ENCODE results near the gene PAK6. TPM values are rescaled to one million over a fixed set of nuclear protein-coding genes. Genes with fewer than 3 reads are reported as not detected.

The PAK6 gene
- total and polyA plus RNA-seq, 9 of the 15 experiments (the other 6 are each of a cell fraction or from before 2014, with no cell fraction given): 0.03 to 0.74 (median 0.16) TPM; not detected in 2

DNA sequence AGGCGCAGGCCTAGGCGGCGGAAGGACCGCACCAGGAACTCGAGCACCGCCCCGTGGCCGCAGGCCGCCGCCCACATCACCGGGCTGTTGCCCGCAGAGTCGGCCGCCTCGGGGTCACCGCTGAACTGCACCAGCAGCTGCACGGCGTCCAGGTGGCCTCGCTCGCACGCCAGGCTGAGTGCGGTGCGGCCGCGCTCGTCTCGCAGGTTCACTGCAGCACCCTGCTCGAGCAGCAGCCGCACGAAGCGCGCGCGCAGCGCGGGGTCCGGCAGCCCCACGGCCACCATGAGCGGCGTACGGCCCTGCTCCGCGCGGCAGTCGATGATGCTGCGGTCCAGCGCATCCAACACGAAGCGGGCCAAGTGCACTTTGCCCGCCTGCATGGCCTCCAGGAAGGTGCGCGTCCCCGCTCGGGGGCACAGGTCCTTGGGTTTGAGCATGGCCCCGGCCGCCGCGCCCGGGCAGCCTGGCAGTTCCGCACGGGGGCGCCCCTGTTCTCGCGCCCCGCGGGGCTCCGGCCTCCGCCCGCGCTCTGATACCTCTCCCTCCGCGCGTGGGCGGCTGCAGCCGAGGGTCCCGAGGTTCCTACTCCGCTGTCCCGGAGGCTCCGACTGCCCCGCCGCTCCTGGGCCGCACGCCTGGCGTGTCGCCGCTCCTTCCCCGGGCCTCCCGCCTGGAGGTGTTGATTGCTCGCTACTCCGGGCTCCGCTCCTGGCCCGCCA, 43.4 kb downstream of the PAK6 start (continued):
- TF ChIP-seq NFE2L1 (tag; IDR thresholded peaks at IDR 0.05; ENCODE audit: borderline replicate concordance, low read depth) (no peak), ZNF589 (CRISPR knock-in tag; IDR thresholded peaks at IDR 0.05; ENCODE audit: low read depth) (no peak), ZNF12 (CRISPR knock-in tag; IDR thresholded peaks at IDR 0.05) (no peak), NCOA1 (IDR thresholded peaks at IDR 0.05; ENCODE audit: low read depth) (no peak), HMGN3 (IDR thresholded peaks at IDR 0.05; ENCODE audit: borderline replicate concordance, extremely low read depth, insufficient read length, low read depth, low read length) (no peak), TEAD4 (IDR thresholded peaks at IDR 0.05; ENCODE audit: low read length) (no peak), TEAD4 (CRISPR knock-in tag; IDR thresholded peaks at IDR 0.05; ENCODE audit: borderline replicate concordance) (0 out of 2 replicates have a peak, but pooled peaks have one; percentile 65), POU5F1 (IDR thresholded peaks at IDR 0.05; ENCODE audit: borderline replicate concordance, low read depth, low read length, partially characterized antibody) (no peak), EGR1 (conservative IDR thresholded peaks at IDR 0.05) (peak; percentile 86), ZNF384 (IDR thresholded peaks at IDR 0.05; ENCODE audit: low read depth, low read length) (no peak)
- TF ChIP-seq, protein P1, sequence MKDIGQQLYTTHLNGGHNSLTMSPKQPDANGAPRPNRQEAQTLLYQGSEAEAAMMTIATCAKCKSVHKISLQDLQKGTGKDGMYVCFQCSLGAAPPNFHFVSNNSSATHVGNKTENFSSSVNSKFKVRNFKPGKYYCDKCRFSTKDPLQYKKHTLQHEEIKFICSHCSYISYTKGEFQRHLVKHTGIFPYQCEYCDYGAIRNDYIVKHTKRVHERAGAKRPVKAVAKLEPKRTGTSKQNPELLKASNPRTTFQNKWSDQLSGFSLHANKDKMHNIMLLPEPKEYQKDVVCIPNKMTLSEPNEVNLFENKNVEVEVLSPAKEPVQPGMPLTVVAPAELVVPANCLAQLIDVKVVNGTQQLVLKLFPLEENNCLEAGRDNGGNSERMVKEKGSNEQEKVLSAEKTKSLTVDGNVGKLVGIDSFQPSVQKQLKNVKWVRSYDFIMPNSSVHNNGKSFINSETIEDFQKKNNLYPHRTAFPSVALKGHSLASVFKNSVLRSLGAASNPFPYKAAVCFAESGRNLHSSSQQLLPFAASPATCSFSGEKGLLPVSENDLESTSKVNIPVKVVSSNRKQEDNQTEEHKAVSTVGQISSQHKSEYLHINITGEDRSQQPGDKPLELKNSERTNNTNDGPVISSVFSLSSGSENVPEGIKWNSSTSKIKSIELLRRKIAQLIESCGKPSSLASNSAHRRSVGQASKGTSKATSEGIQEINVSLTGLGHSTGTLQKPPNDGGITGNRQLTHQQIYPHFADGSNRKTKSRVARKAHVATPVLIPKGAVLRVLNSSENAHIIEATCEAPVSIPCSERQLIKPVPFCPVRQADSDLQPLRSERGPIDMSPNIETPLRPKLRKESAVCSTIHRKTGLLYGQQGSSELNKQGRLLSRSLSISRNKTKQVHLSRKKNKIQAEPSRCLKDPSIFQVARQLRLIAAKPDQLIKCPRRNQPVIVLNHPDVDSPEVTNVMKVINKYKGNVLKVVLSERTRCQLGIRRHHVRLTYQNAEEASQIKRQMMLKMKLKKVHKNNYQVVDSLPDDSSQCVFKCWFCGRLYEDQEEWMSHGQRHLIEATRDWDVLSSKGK (CRISPR knock-in tag; IDR thresholded peaks at IDR 0.05): no peak
- TF ChIP-seq, protein P2, sequence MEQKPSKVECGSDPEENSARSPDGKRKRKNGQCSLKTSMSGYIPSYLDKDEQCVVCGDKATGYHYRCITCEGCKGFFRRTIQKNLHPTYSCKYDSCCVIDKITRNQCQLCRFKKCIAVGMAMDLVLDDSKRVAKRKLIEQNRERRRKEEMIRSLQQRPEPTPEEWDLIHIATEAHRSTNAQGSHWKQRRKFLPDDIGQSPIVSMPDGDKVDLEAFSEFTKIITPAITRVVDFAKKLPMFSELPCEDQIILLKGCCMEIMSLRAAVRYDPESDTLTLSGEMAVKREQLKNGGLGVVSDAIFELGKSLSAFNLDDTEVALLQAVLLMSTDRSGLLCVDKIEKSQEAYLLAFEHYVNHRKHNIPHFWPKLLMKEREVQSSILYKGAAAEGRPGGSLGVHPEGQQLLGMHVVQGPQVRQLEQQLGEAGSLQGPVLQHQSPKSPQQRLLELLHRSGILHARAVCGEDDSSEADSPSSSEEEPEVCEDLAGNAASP (IDR thresholded peaks at IDR 0.05): no peak
- TF ChIP-seq, protein P3, sequence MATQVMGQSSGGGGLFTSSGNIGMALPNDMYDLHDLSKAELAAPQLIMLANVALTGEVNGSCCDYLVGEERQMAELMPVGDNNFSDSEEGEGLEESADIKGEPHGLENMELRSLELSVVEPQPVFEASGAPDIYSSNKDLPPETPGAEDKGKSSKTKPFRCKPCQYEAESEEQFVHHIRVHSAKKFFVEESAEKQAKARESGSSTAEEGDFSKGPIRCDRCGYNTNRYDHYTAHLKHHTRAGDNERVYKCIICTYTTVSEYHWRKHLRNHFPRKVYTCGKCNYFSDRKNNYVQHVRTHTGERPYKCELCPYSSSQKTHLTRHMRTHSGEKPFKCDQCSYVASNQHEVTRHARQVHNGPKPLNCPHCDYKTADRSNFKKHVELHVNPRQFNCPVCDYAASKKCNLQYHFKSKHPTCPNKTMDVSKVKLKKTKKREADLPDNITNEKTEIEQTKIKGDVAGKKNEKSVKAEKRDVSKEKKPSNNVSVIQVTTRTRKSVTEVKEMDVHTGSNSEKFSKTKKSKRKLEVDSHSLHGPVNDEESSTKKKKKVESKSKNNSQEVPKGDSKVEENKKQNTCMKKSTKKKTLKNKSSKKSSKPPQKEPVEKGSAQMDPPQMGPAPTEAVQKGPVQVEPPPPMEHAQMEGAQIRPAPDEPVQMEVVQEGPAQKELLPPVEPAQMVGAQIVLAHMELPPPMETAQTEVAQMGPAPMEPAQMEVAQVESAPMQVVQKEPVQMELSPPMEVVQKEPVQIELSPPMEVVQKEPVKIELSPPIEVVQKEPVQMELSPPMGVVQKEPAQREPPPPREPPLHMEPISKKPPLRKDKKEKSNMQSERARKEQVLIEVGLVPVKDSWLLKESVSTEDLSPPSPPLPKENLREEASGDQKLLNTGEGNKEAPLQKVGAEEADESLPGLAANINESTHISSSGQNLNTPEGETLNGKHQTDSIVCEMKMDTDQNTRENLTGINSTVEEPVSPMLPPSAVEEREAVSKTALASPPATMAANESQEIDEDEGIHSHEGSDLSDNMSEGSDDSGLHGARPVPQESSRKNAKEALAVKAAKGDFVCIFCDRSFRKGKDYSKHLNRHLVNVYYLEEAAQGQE (IDR thresholded peaks at IDR 0.05; ENCODE audit: borderline replicate concordance): peak; percentile 42; the same call in 1 of the 2 replicates
- TF ChIP-seq, protein P3 (CRISPR knock-in tag; IDR thresholded peaks at IDR 0.05; ENCODE audit: low read depth): no peak

Measured in K562 (cell line).